ENCODE data around the gene CDO1.
"Not testable (repeated sequence)": the region's sequence is repeated elsewhere in the genome, so short reads cannot be mapped to it uniquely, and the experiment has no call there.

CDO1 gene

DNA sequence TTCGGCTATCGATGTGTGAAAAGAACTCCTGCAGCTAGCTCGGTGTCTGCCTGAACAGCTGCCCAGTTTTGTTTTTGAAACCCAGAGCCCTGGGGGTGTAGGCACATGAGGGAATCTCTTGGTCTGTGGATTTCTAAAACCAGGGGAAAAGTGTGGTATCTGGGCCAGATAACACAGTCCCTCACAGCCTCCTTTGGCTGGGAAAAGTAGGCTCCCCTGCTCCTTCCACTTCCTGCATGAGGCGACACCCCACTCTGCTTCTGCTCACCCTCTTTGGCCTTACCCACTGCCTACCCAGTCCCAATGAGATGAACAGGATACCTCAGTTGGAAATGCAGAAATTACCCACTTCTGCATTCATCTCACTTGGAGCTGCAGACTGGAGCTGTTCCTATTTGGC, 9.5 kb upstream of the CDO1 start:
- DNase-seq = no peak

DNA sequence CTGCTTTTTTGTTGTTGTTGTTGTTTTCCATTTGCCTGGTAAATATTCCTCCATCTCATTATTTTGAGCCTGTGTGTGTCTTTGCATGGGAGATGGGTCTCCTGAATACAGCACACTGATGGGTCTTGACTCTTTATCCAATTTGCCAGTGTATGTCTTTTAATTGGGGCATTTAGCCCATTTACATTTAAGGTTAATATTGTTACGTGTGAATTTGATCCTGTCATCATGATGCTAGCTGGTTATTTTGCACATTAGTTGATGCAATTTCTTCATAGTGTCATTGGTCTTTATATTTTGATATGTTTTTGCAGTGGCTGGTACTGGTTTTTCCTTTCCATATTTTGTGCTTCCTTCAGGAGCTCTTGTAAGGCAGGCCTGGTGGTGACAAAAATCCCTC, 8.5 kb upstream of the CDO1 start:
- not testable (repeated sequence) for DNase-seq

DNA sequence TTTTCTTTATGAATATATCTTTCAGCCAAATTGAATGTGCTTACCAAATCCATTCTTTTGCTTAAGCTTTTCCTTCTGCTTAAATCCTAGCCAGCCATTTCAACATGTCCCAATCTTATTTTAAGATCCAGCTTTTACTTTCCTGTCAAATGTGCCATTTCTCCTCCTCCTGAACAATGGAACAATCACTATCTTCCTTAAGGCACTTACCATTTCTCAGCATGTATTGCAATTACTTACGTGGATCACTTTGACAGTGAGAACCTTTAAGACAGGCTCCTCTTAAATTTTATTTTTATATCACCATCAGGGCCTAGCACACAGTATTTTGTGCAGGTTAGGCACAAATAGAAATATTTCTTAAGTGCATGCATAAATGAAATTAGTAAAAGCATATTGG, 4.4 kb upstream of the CDO1 start:
- no peak for DNase-seq

DNA sequence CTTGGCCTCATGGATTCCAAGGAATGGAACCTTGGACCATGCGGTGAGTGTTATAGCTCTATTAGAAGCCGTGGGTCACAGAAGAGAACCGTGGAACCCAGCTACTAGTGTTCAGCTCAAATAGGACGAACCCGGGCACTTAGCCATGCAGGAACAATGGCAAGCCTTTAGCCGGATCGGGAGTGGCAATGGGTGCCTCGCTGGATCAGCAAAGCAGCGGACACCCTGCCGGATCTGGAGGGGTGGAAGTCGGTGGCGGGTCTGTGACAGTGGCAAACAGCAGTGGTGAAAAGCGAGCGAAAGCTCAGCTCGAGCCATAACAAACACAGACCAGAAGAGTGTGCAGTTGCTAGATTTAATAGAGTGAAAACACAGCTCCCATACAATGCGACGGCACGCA, 2.4 kb upstream of the CDO1 start:
- DNase-seq = no peak

DNA sequence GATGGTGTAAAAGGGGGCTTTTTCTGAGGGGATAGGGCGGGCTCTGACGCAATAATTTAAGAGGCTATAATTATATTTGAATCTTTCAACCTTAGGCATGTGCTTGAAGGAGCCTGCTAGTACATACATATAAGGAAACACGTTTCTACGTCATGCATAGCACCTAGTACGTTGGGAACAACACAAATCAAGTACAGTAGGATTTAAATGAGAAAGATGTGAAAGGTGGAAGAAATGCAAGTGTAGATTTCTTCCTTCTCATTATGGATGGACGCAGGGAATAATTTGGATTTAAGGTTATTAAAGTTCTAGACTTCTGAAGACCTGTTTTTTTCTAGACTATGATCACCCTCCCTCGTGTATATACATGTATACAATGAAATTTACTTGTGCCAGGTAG, 927 bp upstream of the CDO1 start:
- DNase-seq = no peak

DNA sequence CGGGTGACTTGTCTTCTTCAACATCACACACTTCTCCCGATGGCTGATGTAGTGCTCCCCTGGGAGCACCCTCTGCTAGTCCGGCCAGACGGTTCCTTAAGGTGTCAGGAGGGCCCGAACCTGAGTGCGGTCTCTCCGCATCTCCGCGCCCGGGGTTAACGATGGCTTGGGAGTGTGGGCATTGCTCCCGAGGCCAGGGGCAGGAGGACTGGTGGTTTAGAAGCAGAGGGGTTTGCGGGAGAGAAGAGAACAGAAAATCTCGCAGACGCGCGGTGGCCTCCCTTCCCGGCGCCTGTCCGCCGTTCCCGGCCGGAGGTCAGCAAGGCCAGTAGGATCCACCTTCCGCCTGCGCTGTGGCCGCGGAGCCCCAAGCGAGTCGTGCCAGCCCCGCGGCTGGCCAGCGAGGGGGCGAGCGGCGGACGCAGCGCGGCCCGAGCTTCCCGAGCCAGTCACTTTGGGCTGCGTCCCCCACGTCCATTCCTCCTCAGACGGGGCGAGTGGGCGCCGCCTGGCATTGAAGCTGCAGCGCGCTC, 700 bp downstream of the CDO1 start:
- DNase-seq = no peak

DNA sequence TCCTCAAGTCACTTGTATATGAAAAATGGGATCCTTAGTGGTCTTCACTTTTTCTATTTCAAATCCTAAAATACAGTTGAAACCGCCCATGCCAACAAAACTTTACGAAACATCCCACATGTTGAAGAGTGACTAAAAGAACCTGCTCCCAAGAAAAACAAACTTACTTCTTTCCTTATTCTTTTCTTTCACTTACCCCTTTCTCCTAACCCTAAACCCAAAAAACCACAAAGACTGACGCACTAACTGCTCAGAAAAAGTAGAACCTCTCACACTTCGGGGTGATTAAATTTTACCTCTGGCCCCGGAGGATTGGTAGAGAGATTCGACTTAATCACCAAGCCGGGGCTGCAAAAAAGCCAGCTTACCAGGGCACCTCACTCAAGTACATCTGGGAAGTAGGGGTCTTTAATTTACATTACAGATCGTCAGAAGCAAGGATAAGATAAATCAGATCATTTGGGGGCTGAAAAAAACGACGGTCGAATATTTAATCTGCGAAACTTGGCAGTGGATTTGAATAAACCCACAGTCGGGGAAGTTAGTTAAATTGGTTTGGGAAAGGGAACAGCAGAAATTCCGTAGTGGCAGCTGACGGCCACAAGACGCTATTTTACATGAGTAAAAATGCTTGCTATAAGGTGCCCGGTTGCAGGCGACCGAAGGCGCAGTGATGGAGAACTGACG, 1.3 kb downstream of the CDO1 start:
- no peak for DNase-seq

DNA sequence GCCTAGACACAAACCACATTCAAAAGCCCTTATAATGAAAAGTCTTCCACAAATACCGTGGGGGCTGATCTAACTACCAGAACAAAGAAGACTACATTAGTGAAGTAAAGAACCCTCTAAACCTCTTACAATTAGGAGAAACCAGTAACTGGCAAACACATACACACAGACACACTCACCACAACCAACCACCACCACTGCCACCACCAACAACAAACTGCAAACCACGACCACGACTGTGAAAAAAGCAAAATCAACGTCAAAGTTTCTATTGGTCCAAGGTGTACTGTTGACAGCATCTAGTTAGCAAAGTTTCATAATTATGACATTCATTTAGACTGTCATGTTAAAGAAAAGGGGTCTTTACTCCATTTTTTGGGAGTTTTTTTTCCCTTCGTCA, 2.7 kb downstream of the CDO1 start:
- DNase-seq = no peak

DNA sequence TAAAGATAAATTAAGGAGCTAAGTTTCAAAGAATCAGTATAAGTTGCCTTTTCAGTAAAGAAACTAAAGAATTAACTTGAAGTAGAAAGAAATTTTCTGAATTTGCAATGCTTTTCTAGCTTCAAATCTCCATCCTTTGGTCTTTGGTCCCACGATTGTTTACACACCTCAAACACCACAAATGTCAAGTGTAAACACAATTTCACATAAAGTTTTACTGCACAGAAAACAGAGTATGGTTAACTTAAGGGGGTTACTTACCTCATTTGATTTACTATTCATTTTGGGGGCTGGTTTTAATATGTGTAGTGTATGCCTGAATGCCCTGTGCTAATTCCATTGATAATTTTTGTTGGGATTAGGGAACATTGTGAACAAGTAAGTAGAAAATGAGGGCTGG, 4.1 kb downstream of the CDO1 start:
- DNase-seq = no peak

DNA sequence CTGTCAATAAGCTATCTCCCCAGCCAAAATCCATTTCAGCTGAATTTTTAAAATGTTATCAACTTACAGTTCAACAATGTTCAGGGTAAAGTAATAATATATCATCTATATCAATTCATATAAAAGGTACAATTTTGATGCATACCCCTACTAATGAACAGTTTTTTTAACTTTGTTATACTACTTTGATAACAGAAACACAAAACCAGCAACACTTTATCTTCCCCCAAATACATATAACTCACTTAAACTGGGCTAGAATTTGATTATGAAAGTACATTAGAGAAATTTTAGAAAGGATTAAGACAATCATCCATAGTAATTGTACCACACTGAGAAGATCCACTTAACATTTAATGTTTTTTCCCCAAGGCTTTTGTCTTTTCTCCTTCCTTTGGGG, 5.1 kb downstream of the CDO1 start:
- no peak for DNase-seq

DNA sequence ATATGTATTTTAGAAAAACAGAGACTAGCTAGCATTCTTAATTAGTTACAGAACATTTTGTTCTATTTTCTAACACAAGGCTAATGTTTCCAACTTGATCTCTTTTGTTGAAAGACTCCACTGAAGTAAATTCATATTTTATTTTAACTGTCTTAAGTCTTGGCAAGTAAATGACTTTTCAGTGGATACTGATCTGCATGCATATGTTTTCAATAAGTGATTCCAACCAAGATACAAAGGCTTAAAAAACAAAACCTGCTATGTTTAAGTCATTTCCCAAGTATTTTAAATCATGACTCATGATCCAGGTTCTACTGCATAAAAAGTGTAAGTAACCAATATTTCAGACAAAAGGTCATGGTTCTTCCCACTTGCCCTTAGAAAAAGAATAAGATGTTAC, 5.7 kb downstream of the CDO1 start:
- no peak for DNase-seq

DNA sequence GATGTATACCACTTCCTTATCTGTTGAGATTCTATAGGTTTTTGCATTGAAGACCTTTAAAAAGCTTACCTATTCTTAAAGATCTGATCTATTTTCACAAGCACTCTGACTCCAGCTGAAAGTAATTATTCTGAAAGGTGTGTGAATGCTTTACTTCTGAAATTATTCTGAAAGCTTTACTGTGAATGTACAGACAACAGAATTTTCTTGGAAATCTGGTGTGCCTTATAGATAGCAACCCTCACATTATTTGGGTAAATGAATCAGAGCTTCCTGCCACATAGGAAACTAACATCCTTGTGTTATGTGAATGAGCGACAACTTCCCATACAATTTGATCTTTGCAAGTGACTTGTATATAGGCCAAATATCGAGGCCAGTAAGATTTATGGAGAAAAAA, 6.5 kb downstream of the CDO1 start:
- DNase-seq = no peak

DNA sequence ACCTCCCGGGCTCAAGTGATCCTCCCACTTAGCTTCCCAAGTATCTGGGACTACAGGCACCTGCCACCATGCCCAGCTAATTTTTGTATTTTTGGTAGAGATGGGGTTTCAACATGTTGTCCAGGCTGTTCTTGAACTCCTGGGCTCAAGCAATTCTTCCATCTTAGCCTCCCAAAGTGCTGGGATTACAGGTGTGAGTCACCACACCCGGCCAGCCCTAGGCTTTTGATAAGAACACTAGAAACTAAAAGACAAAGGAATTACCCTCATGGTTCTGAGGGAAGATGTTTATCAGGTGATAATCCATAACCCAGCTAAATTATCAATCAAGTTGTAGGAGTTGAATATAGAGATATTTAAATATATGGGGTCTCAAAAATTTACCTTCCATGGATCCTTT, 8.4 kb downstream of the CDO1 start:
- DNase-seq = not testable (repeated sequence)

DNA sequence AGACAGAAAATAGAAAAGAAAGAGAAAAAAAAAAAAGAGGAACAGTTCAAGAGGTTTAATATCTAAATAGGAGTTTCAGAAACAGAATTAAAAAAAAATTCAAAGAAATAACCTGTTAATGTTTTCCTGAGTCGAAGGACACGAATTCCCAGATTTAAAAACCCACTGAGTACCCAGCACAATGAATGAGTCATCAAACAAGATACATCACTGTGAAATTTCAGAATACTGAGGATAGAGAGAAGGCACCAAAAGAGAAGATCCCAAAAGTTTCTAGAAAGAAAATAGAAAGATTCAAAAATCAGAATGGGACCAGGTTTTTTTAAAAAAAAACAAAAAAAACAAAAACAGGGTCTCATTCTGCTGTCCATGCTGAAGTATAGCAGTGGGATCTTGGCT, 8.8 kb downstream of the CDO1 start:
- no peak for DNase-seq

DNA sequence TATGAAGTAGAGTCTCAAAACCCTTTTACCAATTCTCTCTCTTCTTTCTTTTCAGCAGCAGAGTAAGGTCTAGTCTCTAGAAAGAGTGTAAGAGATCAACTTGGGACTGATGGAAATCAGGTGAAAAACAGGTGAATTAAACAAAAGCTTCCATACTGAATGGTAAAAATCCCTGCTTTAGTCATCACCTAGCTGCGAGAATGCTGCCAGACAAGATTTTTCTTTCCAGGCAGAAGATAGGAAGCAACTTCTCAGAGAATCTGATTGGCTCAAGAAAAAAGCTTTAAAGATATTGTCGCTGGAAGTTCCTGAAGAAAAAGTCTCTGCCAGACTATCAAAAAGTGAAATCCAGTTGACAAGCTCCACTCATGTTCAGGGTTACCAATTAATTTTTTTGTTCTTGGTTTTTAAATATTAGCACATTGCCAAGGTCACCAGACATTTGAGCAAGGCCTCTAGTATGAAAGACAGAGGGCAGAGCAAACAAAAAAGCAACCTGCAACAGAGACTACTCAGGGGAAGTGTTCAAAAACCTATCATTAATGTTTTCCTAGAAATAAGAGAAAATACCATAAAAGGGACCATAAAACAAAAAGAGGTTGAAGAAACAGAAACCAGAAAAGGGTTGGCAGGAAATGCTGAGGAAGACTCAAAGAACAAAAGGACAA, 9.3 kb downstream of the CDO1 start:
- no peak for DNase-seq

DNA sequence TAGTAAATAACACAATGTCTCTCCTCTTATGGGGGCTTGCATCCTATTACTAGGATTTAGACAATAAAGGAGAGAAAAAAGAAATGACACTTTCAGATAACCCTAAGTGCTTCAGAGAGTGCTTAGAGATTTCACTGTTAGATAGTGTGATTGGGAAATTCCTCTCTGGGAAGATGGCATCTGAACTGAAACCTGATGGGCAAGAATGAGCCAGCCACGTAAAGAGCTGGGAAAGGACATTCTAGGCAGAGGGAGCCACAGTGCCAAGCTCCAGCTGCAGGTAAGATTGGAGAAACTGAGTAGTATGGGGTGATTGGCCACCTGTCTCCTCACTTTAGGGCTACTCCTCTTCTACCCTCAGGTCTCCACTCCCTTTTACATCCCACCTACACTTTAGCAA, 14.5 kb downstream of the CDO1 start:
- no peak for DNase-seq

DNA sequence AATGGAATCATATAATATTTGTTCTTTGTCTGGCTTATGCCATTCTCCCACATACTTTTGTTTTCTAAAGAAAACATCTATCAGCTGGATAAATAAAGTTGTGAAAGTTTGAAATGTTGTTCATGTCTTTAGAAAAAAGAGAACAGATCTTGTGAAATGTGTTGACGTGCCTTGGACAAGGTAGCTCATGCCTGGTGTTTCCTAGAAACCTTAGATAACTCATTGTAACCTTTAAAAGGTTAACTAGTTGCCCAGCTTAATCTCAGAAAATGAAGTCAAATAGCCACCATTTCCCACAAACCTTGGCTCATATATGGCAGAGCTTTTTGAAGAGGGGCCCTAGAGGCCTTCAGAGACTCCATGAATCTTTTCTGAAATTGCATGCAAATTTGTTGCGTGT, 15.3 kb downstream of the CDO1 start:
- DNase-seq = no peak

DNA sequence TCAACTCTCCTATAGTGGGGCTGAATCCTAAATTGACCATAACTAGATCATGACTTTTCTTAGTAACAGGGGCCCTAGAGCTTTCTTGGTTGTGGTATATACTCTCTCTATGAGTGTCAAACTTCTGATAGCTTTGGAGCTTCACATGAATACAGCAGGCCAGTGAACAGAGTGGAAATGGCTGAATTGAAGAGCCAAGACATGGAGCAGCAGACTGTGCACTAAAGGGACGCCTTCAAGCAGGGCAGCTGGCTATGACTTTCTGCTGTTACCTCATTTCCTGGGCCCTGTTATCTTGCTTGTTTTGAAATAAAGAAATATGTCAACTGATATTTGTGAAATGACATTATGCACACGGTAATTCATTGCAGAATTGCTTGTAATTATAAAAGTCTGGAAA, 16.4 kb downstream of the CDO1 start:
- no peak for DNase-seq

DNA sequence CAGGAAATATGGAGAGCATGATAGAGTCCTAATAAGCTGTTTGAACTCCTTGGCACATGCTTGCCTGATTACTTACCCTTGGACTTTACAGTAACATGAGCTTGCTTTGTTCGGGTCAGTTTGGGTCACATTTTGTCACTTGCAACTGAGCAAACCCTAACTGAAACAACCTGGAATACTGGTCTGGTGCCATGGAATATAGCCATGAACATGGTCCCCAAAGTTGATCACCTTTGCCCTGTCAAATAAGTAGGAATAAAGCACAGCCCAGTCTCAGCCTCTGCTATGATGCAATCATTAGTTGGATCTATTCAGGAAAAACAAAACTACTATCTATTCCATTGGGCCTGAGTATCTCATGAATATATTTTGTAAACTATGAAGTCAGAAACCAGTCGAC, 18.2 kb downstream of the CDO1 start:
- no peak for DNase-seq

DNA sequence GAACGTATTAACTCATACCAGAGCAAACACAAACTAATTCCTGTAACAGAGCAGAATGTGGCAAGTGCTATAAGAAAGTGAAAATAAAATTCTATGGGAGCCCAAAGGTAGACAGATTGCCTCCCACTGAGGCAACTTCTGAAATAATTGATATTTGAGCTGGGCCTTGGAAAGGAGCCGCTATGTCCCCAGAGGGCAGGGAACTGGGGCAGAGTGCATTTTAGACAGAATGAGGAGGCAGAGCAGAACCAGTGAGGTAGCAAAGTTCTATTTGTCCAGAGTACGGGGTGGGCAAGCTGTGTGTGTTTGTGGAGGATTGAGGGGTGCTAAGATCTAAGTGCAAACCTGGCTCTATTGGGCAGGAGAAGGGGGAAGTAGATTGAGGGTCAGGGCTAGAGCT, 19.8 kb downstream of the CDO1 start:
- DNase-seq = no peak

DNA sequence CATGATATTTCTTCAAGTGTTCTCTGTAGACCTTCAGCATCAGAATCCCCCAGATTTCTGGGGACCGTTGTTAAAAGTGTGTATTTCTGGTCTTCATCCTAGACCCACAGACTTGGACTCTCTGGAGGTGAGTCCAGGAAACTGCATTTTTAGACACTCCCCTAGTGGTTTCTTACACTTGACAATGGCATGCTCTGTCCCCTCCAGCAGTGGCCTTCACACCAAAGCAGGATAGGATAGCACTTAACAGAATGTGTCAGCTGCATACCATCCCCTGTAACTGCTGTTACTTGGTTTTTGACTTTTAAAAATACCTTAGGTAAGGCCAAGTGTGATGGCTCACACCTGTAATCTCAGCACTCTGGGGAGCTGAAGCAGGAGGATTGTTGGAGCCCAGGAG, 20.8 kb downstream of the CDO1 start:
- DNase-seq = no peak

DNA sequence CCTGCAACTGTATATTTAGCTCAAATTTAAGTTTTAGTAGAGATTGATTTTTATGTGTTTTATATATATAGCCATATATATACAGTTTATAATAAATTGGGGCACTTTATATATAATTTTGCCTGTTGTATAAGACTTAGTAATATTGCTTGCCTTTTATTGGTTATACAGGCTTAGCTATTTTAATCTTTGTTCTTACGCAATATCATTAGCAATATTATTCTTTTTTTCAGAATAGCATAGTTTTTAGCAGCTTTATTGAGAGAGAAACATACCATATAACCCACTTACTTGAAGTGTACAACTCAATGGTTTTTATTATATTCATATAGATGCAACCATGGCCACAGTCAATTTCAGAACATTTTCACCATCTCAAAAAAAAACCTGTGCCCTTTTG, 28.0 kb downstream of the CDO1 start:
- DNase-seq = no peak

DNA sequence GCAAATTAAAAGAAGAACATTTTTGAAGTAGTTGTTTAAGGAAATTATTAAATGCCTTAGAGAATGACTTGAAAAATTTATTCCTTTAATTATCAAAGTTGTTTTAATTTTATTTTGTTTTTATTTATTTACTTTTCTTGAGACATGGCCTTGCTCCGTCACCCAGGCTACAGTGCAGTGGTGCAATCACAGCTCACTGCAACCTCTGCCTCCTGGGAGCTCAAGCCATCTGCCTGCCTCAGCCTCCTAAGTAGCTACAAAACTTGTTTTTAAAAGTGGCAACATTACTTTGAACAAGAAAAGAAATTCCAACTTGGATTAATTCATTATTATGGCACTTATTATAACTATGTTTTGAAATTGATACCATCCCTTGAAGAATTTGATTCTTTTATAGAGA, 29.0 kb downstream of the CDO1 start:
- DNase-seq = no peak

DNA sequence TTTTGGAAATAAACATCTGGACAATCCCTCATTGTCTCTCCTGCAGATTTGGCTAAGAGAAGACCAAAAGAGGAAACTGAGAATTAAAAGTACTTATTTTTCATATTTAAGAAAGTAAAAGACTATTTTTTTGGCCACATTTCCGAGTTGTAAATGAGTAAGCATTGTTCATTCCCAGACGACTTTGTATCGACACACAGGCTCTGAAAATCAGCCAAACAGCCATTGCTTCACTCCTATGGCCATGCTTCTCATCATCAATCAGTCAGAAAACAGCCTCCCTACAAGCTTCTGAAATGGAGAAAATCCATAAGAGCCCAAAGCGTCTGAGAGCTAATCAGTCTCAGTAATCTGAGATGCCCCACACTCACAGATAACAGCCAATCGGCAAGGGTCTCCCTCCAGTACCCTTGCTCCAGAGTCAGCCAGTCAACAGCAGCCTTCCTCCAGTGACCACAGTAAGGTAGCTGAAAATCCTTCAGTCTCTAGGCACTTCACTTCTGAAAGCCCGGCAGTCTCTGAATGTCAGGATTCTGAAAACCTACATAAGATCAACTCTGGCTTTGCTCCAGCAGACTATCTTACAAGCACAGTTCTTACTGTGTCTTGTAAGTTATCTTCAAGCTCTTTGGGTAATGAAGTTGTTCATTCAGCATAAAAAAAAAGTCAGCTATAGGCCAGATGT, 30.9 kb downstream of the CDO1 start:
- DNase-seq = no peak

Data from activated T-cell treated with anti-CD3 and anti-CD28 coated beads, Interleukin-2, amount 50 U/mL, for 1 hour (primary cell).